ENCODE measurements around the gene MOK. TPM values are rescaled to one million over a fixed set of nuclear protein-coding genes. Genes with fewer than 3 reads are reported as not detected.

MOK gene
- total and polyA plus RNA-seq, 9 donors, result 8.6 to 14.0 (median 9.9) TPM

DNA sequence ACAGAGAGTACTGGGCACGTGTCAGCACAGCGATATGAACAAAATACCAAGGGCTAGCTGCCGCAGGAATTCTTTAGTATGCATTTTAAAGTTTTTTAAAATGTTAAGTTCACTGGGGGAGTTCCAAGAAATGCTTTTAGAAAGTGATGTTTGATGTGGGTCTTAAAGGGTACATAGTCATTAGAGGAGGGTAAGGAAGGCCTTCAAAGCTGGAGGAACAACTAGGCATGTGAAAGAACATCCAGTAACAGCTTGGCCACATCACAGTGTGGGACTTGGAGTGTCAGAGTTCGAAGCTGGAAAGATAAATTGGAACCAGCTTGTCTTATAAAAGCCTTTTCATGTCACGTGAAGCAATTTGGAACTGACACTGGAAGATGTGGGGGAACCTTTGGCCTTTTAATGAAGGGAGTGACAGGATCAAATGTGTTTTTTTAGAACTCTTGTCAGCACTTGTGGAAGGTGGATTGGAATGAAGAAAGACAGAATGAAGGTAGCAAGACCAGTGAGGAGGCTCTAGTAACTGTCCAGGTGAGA, 107.6 kb downstream of the MOK start:
- H3K9me3 ChIP-seq (replicated peaks; ENCODE audit: control insufficient read depth, low read depth, low read length), result no peaks in the 10 kb centered on the region
- H3K27me3 ChIP-seq (ENCODE audit: control insufficient read depth, insufficient read depth, low read length), result no peaks in the 10 kb centered on the region
- no peak overlapping the region for H3K27ac ChIP-seq (ENCODE audit: low read length)
- peaks cover 6% of the 10 kb centered on the region for H3K4me1 ChIP-seq (ENCODE audit: control insufficient read depth, insufficient read depth, low read length)
- no peak for DNase-seq
- H3K36me3 ChIP-seq (ENCODE audit: control insufficient read depth, insufficient read depth, low read length), result peaks cover 45% of the 10 kb centered on the region
- 64% methylated on average over 5 of the region's 5 CpGs for WGBS (ENCODE audit: insufficient coverage)
- H3K4me3 ChIP-seq (ENCODE audit: low read length), result no peak overlapping the region

- Histone ChIP-seq H3K4me1 (ENCODE audit: control insufficient read depth, insufficient read depth, low read length) (peaks cover 6% of the 10 kb centered on the region), H3K27me3 (ENCODE audit: control insufficient read depth, insufficient read depth, low read length) (no peaks in the 10 kb centered on the region), H3K4me3 (ENCODE audit: low read length) (no peak overlapping the region), H3K27ac (ENCODE audit: low read length) (no peak overlapping the region), H3K36me3 (ENCODE audit: control insufficient read depth, insufficient read depth, low read length) (peaks cover 42% of the 10 kb centered on the region), H3K9me3 (replicated peaks; ENCODE audit: control insufficient read depth, low read depth, low read length) (no peaks in the 10 kb centered on the region)
- 93% methylated on average over 4 of the region's 4 CpGs for WGBS (ENCODE audit: insufficient coverage)
- DNase-seq, result no peak
These were observed 108.1 kb downstream of the MOK start for GRCh38 chr14:102196902-102197230.

GRCh38 chr14:102196039-102196901, 108.7 kb downstream of the MOK start:
- DNase-seq, result no peak
- Histone ChIP-seq H3K27ac (ENCODE audit: low read length) (no peak overlapping the region), H3K36me3 (ENCODE audit: control insufficient read depth, insufficient read depth, low read length) (peaks cover 39% of the 10 kb centered on the region), H3K4me1 (ENCODE audit: control insufficient read depth, insufficient read depth, low read length) (peaks cover 6% of the 10 kb centered on the region), H3K9me3 (replicated peaks; ENCODE audit: control insufficient read depth, low read depth, low read length) (no peaks in the 10 kb centered on the region), H3K4me3 (ENCODE audit: low read length) (no peak overlapping the region), H3K27me3 (ENCODE audit: control insufficient read depth, insufficient read depth, low read length) (no peaks in the 10 kb centered on the region)
- 77% methylated on average over 4 of the region's 6 CpGs for WGBS (ENCODE audit: insufficient coverage)

GRCh38 chr14:102195446-102195845, 109.5 kb downstream of the MOK start:
- peaks cover 6% of the 10 kb centered on the region for H3K4me1 ChIP-seq (ENCODE audit: control insufficient read depth, insufficient read depth, low read length)
- H3K9me3 ChIP-seq (replicated peaks; ENCODE audit: control insufficient read depth, low read depth, low read length), result no peaks in the 10 kb centered on the region
- H3K27ac ChIP-seq (ENCODE audit: low read length), result no peak overlapping the region
- H3K27me3 ChIP-seq (ENCODE audit: control insufficient read depth, insufficient read depth, low read length), result no peaks in the 10 kb centered on the region
- H3K36me3 ChIP-seq (ENCODE audit: control insufficient read depth, insufficient read depth, low read length), result peaks cover 34% of the 10 kb centered on the region
- no peak overlapping the region for H3K4me3 ChIP-seq (ENCODE audit: low read length)
- 80% methylated on average over 1 of the region's 1 CpG for WGBS (ENCODE audit: insufficient coverage)
- peak; percentile 82 for DNase-seq

GRCh38 chr14:102194856-102195255, 110.1 kb downstream of the MOK start:
- WGBS (ENCODE audit: insufficient coverage), result no CpG with 5 or more reads among the region's 4 CpGs
- H3K4me1 ChIP-seq (ENCODE audit: control insufficient read depth, insufficient read depth, low read length), result peaks cover 6% of the 10 kb centered on the region

GRCh38 chr14:102192840-102193502, 112.0 kb downstream of the MOK start:
- no peak overlapping the region for H3K4me3 ChIP-seq (ENCODE audit: low read length)
- no peak overlapping the region for H3K27ac ChIP-seq (ENCODE audit: low read length)
- peaks cover 6% of the 10 kb centered on the region for H3K4me1 ChIP-seq (ENCODE audit: control insufficient read depth, insufficient read depth, low read length)
- H3K27me3 ChIP-seq (ENCODE audit: control insufficient read depth, insufficient read depth, low read length), result no peaks in the 10 kb centered on the region
- WGBS (ENCODE audit: insufficient coverage), result 65% methylated on average over 7 of the region's 13 CpGs
- no peaks in the 10 kb centered on the region for H3K9me3 ChIP-seq (replicated peaks; ENCODE audit: control insufficient read depth, low read depth, low read length)
- DNase-seq, result no peak
- peaks cover 16% of the 10 kb centered on the region for H3K36me3 ChIP-seq (ENCODE audit: control insufficient read depth, insufficient read depth, low read length)

More at GRCh38 chr14:102194856-102195255, 110.1 kb downstream of the MOK start:
- Histone ChIP-seq H3K9me3 (replicated peaks; ENCODE audit: control insufficient read depth, low read depth, low read length) (no peaks in the 10 kb centered on the region), H3K4me3 (ENCODE audit: low read length) (no peak overlapping the region), H3K27ac (ENCODE audit: low read length) (no peak overlapping the region), H3K36me3 (ENCODE audit: control insufficient read depth, insufficient read depth, low read length) (peaks cover 30% of the 10 kb centered on the region), H3K27me3 (ENCODE audit: control insufficient read depth, insufficient read depth, low read length) (no peaks in the 10 kb centered on the region)
- DNase-seq, result no peak

GRCh38 chr14:102189874-102190273, 115.1 kb downstream of the MOK start:
- H3K27ac ChIP-seq (ENCODE audit: low read length), result no peak overlapping the region
- peaks cover 9% of the 10 kb centered on the region for H3K4me1 ChIP-seq (ENCODE audit: control insufficient read depth, insufficient read depth, low read length)
- WGBS (ENCODE audit: insufficient coverage), result 92% methylated on average over 5 of the region's 5 CpGs
- DNase-seq, result no peak
- H3K36me3 ChIP-seq (ENCODE audit: control insufficient read depth, insufficient read depth, low read length), result no peaks in the 10 kb centered on the region
- H3K9me3 ChIP-seq (replicated peaks; ENCODE audit: control insufficient read depth, low read depth, low read length), result no peaks in the 10 kb centered on the region
- no peaks in the 10 kb centered on the region for H3K27me3 ChIP-seq (ENCODE audit: control insufficient read depth, insufficient read depth, low read length)
- H3K4me3 ChIP-seq (ENCODE audit: low read length), result no peak overlapping the region

GRCh38 chr14:102188187-102188586, 116.8 kb downstream of the MOK start:
- H3K9me3 ChIP-seq (replicated peaks; ENCODE audit: control insufficient read depth, low read depth, low read length), result no peaks in the 10 kb centered on the region
- no peak overlapping the region for H3K27ac ChIP-seq (ENCODE audit: low read length)
- no peak for DNase-seq
- 100% methylated on average over 1 of the region's 1 CpG for WGBS (ENCODE audit: insufficient coverage)
- H3K36me3 ChIP-seq (ENCODE audit: control insufficient read depth, insufficient read depth, low read length), result no peaks in the 10 kb centered on the region
- no peak overlapping the region for H3K4me3 ChIP-seq (ENCODE audit: low read length)
- H3K4me1 ChIP-seq (ENCODE audit: control insufficient read depth, insufficient read depth, low read length), result peaks cover 12% of the 10 kb centered on the region
- no peaks in the 10 kb centered on the region for H3K27me3 ChIP-seq (ENCODE audit: control insufficient read depth, insufficient read depth, low read length)

DNA sequence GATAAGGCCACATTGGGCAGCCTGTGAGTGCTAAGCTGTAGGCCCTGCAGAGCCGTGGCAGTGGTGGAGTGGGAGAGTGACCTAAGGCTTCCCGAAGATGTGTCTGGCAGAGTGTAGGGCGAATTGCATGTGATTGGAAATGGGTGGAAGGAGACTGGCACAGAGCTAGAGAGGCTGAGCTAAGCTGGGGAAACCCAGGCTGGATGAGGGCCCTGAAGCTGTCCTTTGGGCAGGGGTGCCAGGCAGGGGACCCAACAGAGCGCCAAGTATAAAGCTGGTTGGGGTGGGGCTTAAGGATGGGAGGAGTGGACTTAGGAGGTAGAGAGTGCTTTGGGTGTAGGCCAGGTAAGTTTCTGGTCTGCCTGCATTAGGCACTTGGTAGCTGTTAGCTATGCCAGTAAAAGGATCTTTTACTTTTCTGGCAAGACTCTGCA, 117.4 kb downstream of the MOK start:
- Histone ChIP-seq H3K4me1 (ENCODE audit: control insufficient read depth, insufficient read depth, low read length) (peaks cover 16% of the 10 kb centered on the region), H3K36me3 (ENCODE audit: control insufficient read depth, insufficient read depth, low read length) (no peaks in the 10 kb centered on the region), H3K27ac (ENCODE audit: low read length) (no peak overlapping the region), H3K27me3 (ENCODE audit: control insufficient read depth, insufficient read depth, low read length) (no peaks in the 10 kb centered on the region), H3K9me3 (replicated peaks; ENCODE audit: control insufficient read depth, low read depth, low read length) (no peaks in the 10 kb centered on the region), H3K4me3 (ENCODE audit: low read length) (no peak overlapping the region)
- no peak for DNase-seq
- WGBS (ENCODE audit: insufficient coverage), result 73% methylated on average over 4 of the region's 4 CpGs

- Histone ChIP-seq H3K27ac (ENCODE audit: low read length) (no peak overlapping the region), H3K9me3 (replicated peaks; ENCODE audit: control insufficient read depth, low read depth, low read length) (no peaks in the 10 kb centered on the region), H3K4me3 (ENCODE audit: low read length) (no peak overlapping the region), H3K4me1 (ENCODE audit: control insufficient read depth, insufficient read depth, low read length) (peaks cover 16% of the 10 kb centered on the region), H3K36me3 (ENCODE audit: control insufficient read depth, insufficient read depth, low read length) (no peaks in the 10 kb centered on the region), H3K27me3 (ENCODE audit: control insufficient read depth, insufficient read depth, low read length) (no peaks in the 10 kb centered on the region)
- DNase-seq, result no peak
- WGBS (ENCODE audit: insufficient coverage), result 92% methylated on average over 2 of the region's 3 CpGs
These were observed 117.9 kb downstream of the MOK start for GRCh38 chr14:102187044-102187443.

Data from muscle of leg (tissue), 11 donors.